Gastroesophageal sphincter (tissue), 3 donors: ENCODE results near the gene RPP30.

ENCODE experiments used
- EP300 ChIP-seq: sonication (generic); formaldehyde crosslinking; IDR thresholded peaks from one replicate; pipeline ENCODE4 v1.6.1; 2017; ENCODE audit warnings: antibody characterized with exemption, mild to moderate bottlenecking
- POLR2A ChIP-seq, 2 donors: fragments of 450-650 bp; IDR thresholded peaks; one replicate each; pipeline ENCODE4 v1.6.1; 2017; ENCODE audit warnings: antibody characterized with exemption in 2 of 2, mild to moderate bottlenecking in 2 of 2, moderate library complexity in 1 of 2
- TF ChIP-seq, protein P1 (sequence below), 4 experiments: fragments of 200-600 bp in 2 of 4; fragments of 450-650 bp in 2 of 4; sonication (generic) in 1 of 4; IDR thresholded peaks; one replicate each; pipeline ENCODE4 v1.5.1; 2017 to 2019; ENCODE audit warnings: antibody characterized with exemption in 4 of 4, mild to moderate bottlenecking in 2 of 4, moderate library complexity in 2 of 4

DNA sequence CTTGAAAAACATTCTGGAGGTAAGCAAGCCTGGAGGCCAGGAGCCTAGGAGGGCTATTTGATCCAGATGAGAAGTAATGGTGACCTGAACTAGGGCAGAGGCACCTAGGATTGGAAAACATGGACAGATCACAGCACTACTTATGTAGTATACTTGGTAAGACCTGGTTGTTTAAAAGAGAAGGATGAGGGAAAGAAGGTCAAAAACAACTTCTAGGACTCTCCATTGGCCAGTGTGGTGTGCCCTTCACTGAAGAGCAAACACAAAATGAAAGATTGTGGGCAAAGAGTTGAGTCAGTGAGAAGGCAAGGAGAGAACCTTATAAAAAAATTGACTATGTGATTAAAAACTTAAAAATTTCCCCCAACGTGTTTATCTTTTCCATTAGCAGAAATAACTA lies 34.8 kb downstream of the RPP30 start:
- TF ChIP-seq, protein P1, sequence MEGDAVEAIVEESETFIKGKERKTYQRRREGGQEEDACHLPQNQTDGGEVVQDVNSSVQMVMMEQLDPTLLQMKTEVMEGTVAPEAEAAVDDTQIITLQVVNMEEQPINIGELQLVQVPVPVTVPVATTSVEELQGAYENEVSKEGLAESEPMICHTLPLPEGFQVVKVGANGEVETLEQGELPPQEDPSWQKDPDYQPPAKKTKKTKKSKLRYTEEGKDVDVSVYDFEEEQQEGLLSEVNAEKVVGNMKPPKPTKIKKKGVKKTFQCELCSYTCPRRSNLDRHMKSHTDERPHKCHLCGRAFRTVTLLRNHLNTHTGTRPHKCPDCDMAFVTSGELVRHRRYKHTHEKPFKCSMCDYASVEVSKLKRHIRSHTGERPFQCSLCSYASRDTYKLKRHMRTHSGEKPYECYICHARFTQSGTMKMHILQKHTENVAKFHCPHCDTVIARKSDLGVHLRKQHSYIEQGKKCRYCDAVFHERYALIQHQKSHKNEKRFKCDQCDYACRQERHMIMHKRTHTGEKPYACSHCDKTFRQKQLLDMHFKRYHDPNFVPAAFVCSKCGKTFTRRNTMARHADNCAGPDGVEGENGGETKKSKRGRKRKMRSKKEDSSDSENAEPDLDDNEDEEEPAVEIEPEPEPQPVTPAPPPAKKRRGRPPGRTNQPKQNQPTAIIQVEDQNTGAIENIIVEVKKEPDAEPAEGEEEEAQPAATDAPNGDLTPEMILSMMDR (IDR thresholded peaks at IDR 0.05), result no peak
- TF ChIP-seq EP300, result no peak
- TF ChIP-seq POLR2A (IDR thresholded peaks at IDR 0.05), result no peak
